GM19455 (cell line): Measurements from ENCODE around the gene ELOVL2.

ENCODE experiments used
- ATAC-seq: cut with Tn5 transposase; IDR thresholded peaks from one replicate; pipeline ENCODE4 v1.9.1; 2021; ENCODE audit not compliant: unreplicated experiment

The ELOVL2 gene

GRCh38 chr6:11058406-11058805, 14.3 kb upstream of the ELOVL2 start:
- no peak for ATAC-seq

GRCh38 chr6:11056871-11057270, 12.8 kb upstream of the ELOVL2 start:
- no peak for ATAC-seq

GRCh38 chr6:11055127-11055627, 11.1 kb upstream of the ELOVL2 start:
- no peak for ATAC-seq

GRCh38 chr6:11054722-11055121, 10.6 kb upstream of the ELOVL2 start:
- no peak for ATAC-seq

- ATAC-seq = no peak
These were observed 9.2 kb upstream of the ELOVL2 start for GRCh38 chr6:11053307-11053706.

- no peak for ATAC-seq
These were observed 6.6 kb upstream of the ELOVL2 start for GRCh38 chr6:11050731-11051130.

GRCh38 chr6:11044712-11045167, 635 bp upstream of the ELOVL2 start:
- ATAC-seq = no peak

GRCh38 chr6:11043378-11043960, 636 bp downstream of the ELOVL2 start:
- ATAC-seq = no peak

- ATAC-seq = no peak
These were observed 1.2 kb downstream of the ELOVL2 start for GRCh38 chr6:11042750-11043377.

- ATAC-seq = no peak
These were observed 1.9 kb downstream of the ELOVL2 start for GRCh38 chr6:11042025-11042749.

GRCh38 chr6:11040134-11040533, 4.0 kb downstream of the ELOVL2 start:
- no peak for ATAC-seq

GRCh38 chr6:11039040-11039439, 5.1 kb downstream of the ELOVL2 start:
- no peak for ATAC-seq

GRCh38 chr6:11036977-11037430, 7.1 kb downstream of the ELOVL2 start:
- ATAC-seq = no peak

GRCh38 chr6:11036351-11036740, 7.8 kb downstream of the ELOVL2 start:
- no peak for ATAC-seq

GRCh38 chr6:11035616-11036350, 8.3 kb downstream of the ELOVL2 start:
- ATAC-seq = no peak

- ATAC-seq = no peak
These were observed 10.3 kb downstream of the ELOVL2 start for GRCh38 chr6:11033825-11034224.

- no peak for ATAC-seq
These were observed 13.2 kb downstream of the ELOVL2 start for GRCh38 chr6:11030904-11031303.

GRCh38 chr6:11028959-11029358, 15.1 kb downstream of the ELOVL2 start:
- ATAC-seq = no peak

GRCh38 chr6:11027565-11028110, 16.5 kb downstream of the ELOVL2 start:
- ATAC-seq = no peak

- peak; percentile 70 for ATAC-seq
These were observed 18.0 kb downstream of the ELOVL2 start for GRCh38 chr6:11025921-11026635.
